HepG2 (cell line): ENCODE measurements around the gene NME4. TPM values are rescaled to one million over a fixed set of nuclear protein-coding genes. Genes with fewer than 3 reads are reported as not detected.
"Not testable (repeated sequence)": the region's sequence is repeated elsewhere in the genome, so short reads cannot be mapped to it uniquely, and the experiment has no call there.

Experiments
- ATAC-seq: fragments of 200-7000 bp; cut with Tn5 transposase; 3 replicates; pipeline ENCODE4 v1.9.1; 2020; ENCODE audit warnings: mild to moderate bottlenecking, moderate library complexity
- BruUV-seq: library from RNA; stranded (reverse); fragments of 400-500 nt; replicated peaks from 2 replicates; lab custom pipeline; 2021; lab: Mats Ljungman, UMichigan
- CTCF ChIA-PET: fragments of 300-600 bp; formaldehyde crosslinking; extraction: SDS; loops from one replicate; lab custom pipeline; 2021; ENCODE audit warnings: low total read pairs, inconsistent platforms, low intra/inter-chr PET ratio; lab: Yijun Ruan, JAX
- POLR2A ChIA-PET: fragments of 350-600 bp; sonication (Branson Sonifier 250); formaldehyde crosslinking; loops from one replicate; lab custom pipeline; 2020; ENCODE audit warnings: antibody characterized with exemption, inconsistent platforms; lab: Yijun Ruan, JAX
- DNase-seq: peaks from one replicate; pipeline ENCODE4 v3.0.0-alpha.2; 2015; ENCODE audit warnings: low spot score
- FAIRE-seq: peaks from 3 replicates; lab custom pipeline; 2011; peaks lifted over from hg19 to GRCh38; lab: Jason Lieb, UNC
- H2AFZ ChIP-seq: one replicate; pipeline ENCODE4 v1.6.1; 2011; ENCODE audit warnings: low read length, inconsistent platforms
- H3K27ac ChIP-seq: fragments of 300-600 bp; 3 replicates; pipeline ENCODE4 v1.8.0; 2011; ENCODE audit warnings: mixed run types, mild to moderate bottlenecking, mixed read lengths, low read length, inconsistent platforms; ENCODE audit not compliant: insufficient read depth; ENCODE audit errors: extremely low read length
- H3K27me3 ChIP-seq, 2 experiments: fragments of 200-600 bp in 1 of 2; 2 replicates in 1 of 2; 3 replicates in 1 of 2; pipeline versions ENCODE4 v1.6.0 to v1.8.0; 2011; ENCODE audit warnings: low read length in 2 of 2, mild to moderate bottlenecking in 2 of 2, moderate library complexity in 2 of 2, inconsistent platforms in 1 of 2; ENCODE audit not compliant: insufficient read depth in 2 of 2, control insufficient read depth in 1 of 2
- H3K36me3 ChIP-seq, 2 experiments: fragments of 200-600 bp in 1 of 2; replicated peaks in 1 of 2; 2 replicates in 1 of 2; 3 replicates in 1 of 2; pipeline versions ENCODE4 v1.5.1 to v1.8.0; 2011; ENCODE audit warnings: low read length in 2 of 2, inconsistent platforms in 1 of 2; ENCODE audit not compliant: insufficient read depth in 2 of 2, control insufficient read depth in 1 of 2
- H3K4me1 ChIP-seq: 2 replicates; pipeline ENCODE4 v1.5.1; 2012; ENCODE audit warnings: low read length, inconsistent platforms; ENCODE audit not compliant: insufficient read depth
- H3K4me2 ChIP-seq: 2 replicates; pipeline ENCODE4 v1.6.0; 2011; ENCODE audit warnings: low read depth, low read length, inconsistent platforms
- H3K4me3 ChIP-seq, 3 experiments: fragments of 200-600 bp in 1 of 3; sonication (generic), shearing (Covaris generic) in 1 of 3; replicated peaks in 1 of 3; 2 replicates each; pipeline ENCODE4 v1.5.1; 2011 to 2016; ENCODE audit warnings: low read length in 3 of 3, inconsistent platforms in 2 of 3, low read depth in 2 of 3, mild to moderate bottlenecking in 2 of 3, control low read depth in 1 of 3, mixed read lengths in 1 of 3; ENCODE audit not compliant: insufficient read depth in 1 of 3
- H3K79me2 ChIP-seq: one replicate; pipeline ENCODE4 v1.6.1; 2011; ENCODE audit warnings: low read length, inconsistent platforms; ENCODE audit not compliant: insufficient read depth
- H3K9ac ChIP-seq: 2 replicates; pipeline ENCODE4 v1.6.0; 2011; ENCODE audit warnings: mild to moderate bottlenecking, low read depth, low read length, inconsistent platforms; ENCODE audit not compliant: insufficient read depth
- H3K9me3 ChIP-seq: 2 replicates; pipeline ENCODE4 v1.5.1; 2012; ENCODE audit warnings: mild to moderate bottlenecking, low read length
- H4K20me1 ChIP-seq: 2 replicates; pipeline ENCODE4 v1.6.0; 2011; ENCODE audit warnings: inconsistent platforms, mild to moderate bottlenecking, low read length, moderate library complexity; ENCODE audit not compliant: insufficient read depth
- ETV5 ChIP-seq: IDR thresholded peaks from 2 replicates; pipeline ENCODE4 v1.6.1; 2018; ENCODE audit warnings: missing biosample characterization, missing genetic modification reagents, inconsistent platforms, borderline replicate concordance
- FOSL1 ChIP-seq: sonication (generic); formaldehyde crosslinking; IDR thresholded peaks from 2 replicates; pipeline ENCODE4 v1.9.0; 2021; ENCODE audit warnings: missing genetic modification reagents, borderline replicate concordance
- GATAD2A ChIP-seq: IDR thresholded peaks from 2 replicates; pipeline ENCODE4 v1.6.1; 2016
- NBN ChIP-seq: fragments of 450-650 bp; conservative IDR thresholded peaks from 2 replicates; pipeline ENCODE4 v1.6.1; 2017
- POLR2A ChIP-seq, 2 experiments: IDR thresholded peaks; 2 replicates each; pipeline ENCODE4 v1.6.1; 2011; ENCODE audit warnings: low read depth in 2 of 2, low read length in 2 of 2, mild to moderate bottlenecking in 1 of 2, moderate library complexity in 1 of 2; ENCODE audit not compliant: insufficient read depth in 1 of 2
- POLR2AphosphoS5 ChIP-seq: IDR thresholded peaks from 2 replicates; pipeline ENCODE4 v1.6.1; 2012; ENCODE audit warnings: low read depth, low read length
- RXRA ChIP-seq: sonication (generic); formaldehyde crosslinking; IDR thresholded peaks from 2 replicates; pipeline ENCODE4 v1.5.1; 2020; ENCODE audit warnings: missing genetic modification reagents
- SAP130 ChIP-seq: IDR thresholded peaks from 2 replicates; pipeline ENCODE4 v1.6.1; 2016; ENCODE audit warnings: low read depth
- TBX3 ChIP-seq: fragments of 450-650 bp; IDR thresholded peaks from 2 replicates; pipeline ENCODE4 v1.6.1; 2017; ENCODE audit warnings: antibody characterized with exemption, mild to moderate bottlenecking, inconsistent platforms, borderline replicate concordance
- ZBTB38 ChIP-seq: sonication (generic); formaldehyde crosslinking; IDR thresholded peaks from 2 replicates; pipeline ENCODE4 v1.5.1; 2020; ENCODE audit warnings: mild to moderate bottlenecking, missing genetic modification reagents
- ZNF121 ChIP-seq: sonication (generic); formaldehyde crosslinking; IDR thresholded peaks from 2 replicates; pipeline ENCODE4 v1.5.0; 2020; ENCODE audit warnings: mild to moderate bottlenecking, missing genetic modification reagents
- ZNF292 ChIP-seq: sonication (generic); formaldehyde crosslinking; IDR thresholded peaks from 2 replicates; pipeline ENCODE4 v1.8.1; 2022; ENCODE audit warnings: mild to moderate bottlenecking, low read depth, missing genetic modification reagents, borderline replicate concordance
- WGBS: methylation state at CpG from one replicate; pipeline ENCODE4 v1.1.6; 2017; ENCODE audit warnings: low lambda C conversion rate; 5-methylcytosine and 5-hydroxymethylcytosine counted together
- in situ Hi-C: cut with HindIII; loops from 2 replicates; pipeline ENCODE4 v1.10.0; 2017; ENCODE audit warnings: low pct_unique_long_range_greater_than_20kb; ENCODE audit not compliant: extremely low pct_ligation_motif_present
- intact Hi-C: fragments of 100-400 bp; cut with micrococcal nuclease; formaldehyde crosslinking; loops from one replicate; pipeline ENCODE4 v1.10.0; 2022; ENCODE audit not compliant: unreplicated experiment
- polyA plus RNA-seq, 8 experiments: library from polyadenylated mRNA; depleted of rRNA in 3 of 8; stranded (reverse) in 7 of 8; unstranded in 1 of 8; fragments of >200 nt; fragmentation: Illumina TruSeq in 4 of 8; extraction: Trizol in 4 of 8; gene quantifications; 2 replicates each; pipeline versions ENCODE4 v1.2.1 to v1.2.3, GENCODE V29; 2011 to 2016; ENCODE audit warnings: low read depth in 4 of 8, missing spikeins in 1 of 8, mixed read lengths in 1 of 8; ENCODE audit not compliant: insufficient read depth in 1 of 8
- total RNA-seq, 5 experiments: library from RNA; depleted of rRNA; stranded (reverse); fragments of >200 nt; fragmentation: Illumina TruSeq; extraction: Trizol; gene quantifications; 2 replicates each; pipeline ENCODE4 v1.2.3, GENCODE V29; 2016; ENCODE audit warnings: low read depth in 1 of 5
- TF ChIP-seq, protein P1 (sequence below): sonication (generic); formaldehyde crosslinking; IDR thresholded peaks from 2 replicates; pipeline ENCODE4 v1.4.0; 2020; ENCODE audit warnings: missing genetic modification reagents
- TF ChIP-seq, protein P2 (sequence below): sonication (generic); formaldehyde crosslinking; IDR thresholded peaks from 2 replicates; pipeline ENCODE4 v1.4.0; 2020; ENCODE audit warnings: mild to moderate bottlenecking, missing genetic modification reagents

NME4 gene
- total and polyA plus RNA-seq, 2 of the 13 experiments (the other 11 are each of a cell fraction or from before 2014, with no cell fraction given) = 121 to 263 TPM

DNA sequence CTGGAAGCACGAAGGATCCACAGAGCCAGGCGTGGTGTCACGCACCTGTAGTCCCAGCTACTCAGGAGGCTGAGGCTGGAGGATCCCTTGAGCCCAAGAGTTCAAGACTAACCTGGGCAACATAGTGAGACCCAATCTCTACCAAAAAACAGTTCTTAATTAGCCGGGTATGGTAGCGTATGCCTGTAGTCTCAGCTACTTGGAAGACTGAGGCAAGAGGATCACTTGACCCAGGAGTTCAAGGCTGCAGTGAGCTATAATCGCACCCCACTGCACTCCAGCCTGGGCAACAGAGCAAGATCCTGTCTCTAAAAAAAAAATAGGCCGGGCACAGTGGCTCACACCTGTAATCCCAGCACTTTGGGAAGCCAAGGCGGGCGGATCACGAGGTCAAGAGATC lies 48.5 kb upstream of the NME4 start:
- ATAC-seq, CTCF ChIA-PET, H3K27me3 ChIP-seq, BruUV-seq, H3K9me3 ChIP-seq, H3K27ac ChIP-seq, H3K4me3 ChIP-seq, DNase-seq, intact Hi-C loops, H3K4me2 ChIP-seq, in situ Hi-C loops, FAIRE-seq, H3K9ac ChIP-seq, H2AFZ ChIP-seq: not testable (repeated sequence)
- 94% methylated on average over 10 of the region's 10 CpGs for WGBS
- Histone ChIP-seq H4K20me1 (peaks cover 16% of the 10 kb centered on the region), H3K4me1 (peaks cover 63% of the 10 kb centered on the region), H3K36me3 (peaks cover 16 to 41% of the 10 kb centered on the region in 2 experiments), H3K79me2 (peaks cover 74% of the 10 kb centered on the region)
- TF ChIP-seq ZNF121 (CRISPR knock-in tag) = peak; percentile 68
- POLR2A ChIA-PET = interaction anchor here (1.1 kb wide), 1 partner anchor 113 kb away, joined by 3 read pairs; no protein-coding TSS in a partner anchor

DNA sequence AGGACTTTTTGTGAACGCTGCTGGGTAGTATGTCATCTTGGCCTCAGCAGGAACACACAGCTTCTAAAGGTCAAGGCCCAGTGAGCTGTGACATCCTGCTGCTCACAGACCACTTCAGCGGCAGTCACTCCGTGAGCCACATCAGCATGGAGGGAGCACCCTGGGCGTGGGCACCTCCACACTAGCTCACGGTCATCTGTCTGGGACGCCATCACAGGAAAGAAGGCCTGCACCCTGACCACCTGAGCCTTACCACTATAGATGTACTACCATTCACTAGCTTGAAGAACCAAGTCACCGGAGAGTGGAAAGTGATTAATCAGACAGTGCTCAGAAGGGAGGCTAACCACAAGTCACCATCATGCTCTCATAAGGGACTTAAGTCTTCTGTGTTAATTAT lies 47.8 kb upstream of the NME4 start:
- ATAC-seq = peak; percentile 3; the same call in 1 of the 3 replicates
- TF ChIP-seq POLR2AphosphoS5 = peak; percentile 30; the same call in 1 of the 2 replicates
- TF ChIP-seq RXRA = peak; percentile 12; the same call in 1 of the 2 replicates
- TF ChIP-seq POLR2A (IDR thresholded peaks at IDR 0.05; ENCODE audit: insufficient read depth in 1 of 2, low read depth in 2 of 2, low read length in 2 of 2) = peak in 1 of 2 experiments; percentile 42; a peak in 1 of 4 replicates
- peak; percentile 66 for TF ChIP-seq SAP130 (CRISPR knock-in tag)
- no peak for TF ChIP-seq TBX3
- TF ChIP-seq, protein P1, sequence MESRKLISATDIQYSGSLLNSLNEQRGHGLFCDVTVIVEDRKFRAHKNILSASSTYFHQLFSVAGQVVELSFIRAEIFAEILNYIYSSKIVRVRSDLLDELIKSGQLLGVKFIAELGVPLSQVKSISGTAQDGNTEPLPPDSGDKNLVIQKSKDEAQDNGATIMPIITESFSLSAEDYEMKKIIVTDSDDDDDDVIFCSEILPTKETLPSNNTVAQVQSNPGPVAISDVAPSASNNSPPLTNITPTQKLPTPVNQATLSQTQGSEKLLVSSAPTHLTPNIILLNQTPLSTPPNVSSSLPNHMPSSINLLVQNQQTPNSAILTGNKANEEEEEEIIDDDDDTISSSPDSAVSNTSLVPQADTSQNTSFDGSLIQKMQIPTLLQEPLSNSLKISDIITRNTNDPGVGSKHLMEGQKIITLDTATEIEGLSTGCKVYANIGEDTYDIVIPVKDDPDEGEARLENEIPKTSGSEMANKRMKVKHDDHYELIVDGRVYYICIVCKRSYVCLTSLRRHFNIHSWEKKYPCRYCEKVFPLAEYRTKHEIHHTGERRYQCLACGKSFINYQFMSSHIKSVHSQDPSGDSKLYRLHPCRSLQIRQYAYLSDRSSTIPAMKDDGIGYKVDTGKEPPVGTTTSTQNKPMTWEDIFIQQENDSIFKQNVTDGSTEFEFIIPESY = peak; percentile 75; the same call in 1 of the 2 replicates
- peak; percentile 95 for TF ChIP-seq ZBTB38
- no peak for TF ChIP-seq NBN
- no peak for TF ChIP-seq FOSL1 (CRISPR knock-in tag)
- TF ChIP-seq, protein P2, sequence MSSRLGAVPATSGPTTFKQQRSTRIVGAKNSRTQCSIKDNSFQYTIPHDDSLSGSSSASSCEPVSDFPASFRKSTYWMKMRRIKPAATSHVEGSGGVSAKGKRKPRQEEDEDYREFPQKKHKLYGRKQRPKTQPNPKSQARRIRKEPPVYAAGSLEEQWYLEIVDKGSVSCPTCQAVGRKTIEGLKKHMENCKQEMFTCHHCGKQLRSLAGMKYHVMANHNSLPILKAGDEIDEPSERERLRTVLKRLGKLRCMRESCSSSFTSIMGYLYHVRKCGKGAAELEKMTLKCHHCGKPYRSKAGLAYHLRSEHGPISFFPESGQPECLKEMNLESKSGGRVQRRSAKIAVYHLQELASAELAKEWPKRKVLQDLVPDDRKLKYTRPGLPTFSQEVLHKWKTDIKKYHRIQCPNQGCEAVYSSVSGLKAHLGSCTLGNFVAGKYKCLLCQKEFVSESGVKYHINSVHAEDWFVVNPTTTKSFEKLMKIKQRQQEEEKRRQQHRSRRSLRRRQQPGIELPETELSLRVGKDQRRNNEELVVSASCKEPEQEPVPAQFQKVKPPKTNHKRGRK (CRISPR knock-in tag) = no peak
- peak; percentile 33; the same call in 1 of the 2 replicates for TF ChIP-seq GATAD2A (CRISPR knock-in tag)
- TF ChIP-seq ZNF292 (CRISPR knock-in tag) = peak; percentile 19; the same call in 1 of the 2 replicates
- peak; percentile 53; the same call in 1 of the 2 replicates for TF ChIP-seq ETV5 (CRISPR knock-in tag)

More for the DNA sequence above, 47.8 kb upstream of the NME4 start:
- H3K36me3 ChIP-seq = peaks cover 16 to 41% of the 10 kb centered on the region in 2 experiments
- H3K4me3 ChIP-seq = peak overlapping the region in 1 of 3 experiments; percentile 9; a peak in 2 of 6 replicates
- no peak overlapping the region for H2AFZ ChIP-seq
- peaks cover 69% of the 10 kb centered on the region for H3K79me2 ChIP-seq
- FAIRE-seq (no peak), DNase-seq (no peak)
- peaks cover 66% of the 10 kb centered on the region for H3K4me1 ChIP-seq
- CTCF ChIA-PET = no interaction called here
- peaks cover 16% of the 10 kb centered on the region for H4K20me1 ChIP-seq
- no peaks in the 10 kb centered on the region for H3K27me3 ChIP-seq
- H3K4me2 ChIP-seq = peak overlapping the region; percentile 74
- intact Hi-C loops (no loop called here), in situ Hi-C loops (no loop called here)
- H3K9me3 ChIP-seq = no peaks in the 10 kb centered on the region
- peak overlapping the region; percentile 28; the same call in 1 of the 2 replicates for H3K9ac ChIP-seq
- 49% methylated on average over 2 of the region's 7 CpGs for WGBS
- H3K27ac ChIP-seq = peak overlapping the region; percentile 23
- POLR2A ChIA-PET = interaction anchor here (1.1 kb wide), 1 partner anchor 114 kb away, joined by 3 read pairs; no protein-coding TSS in a partner anchor
- BruUV-seq = no TSS peak
